ENCODE results near the gene VSX2.
"Not testable (repeated sequence)": the region's sequence is repeated elsewhere in the genome, so short reads cannot be mapped to it uniquely, and the experiment has no call there.

Gene VSX2

GRCh38 chr14:74263921-74264320 is 24.7 kb downstream of the VSX2 start:
- Mint-ChIP-seq H3K27ac (no peak overlapping the region), H3K4me1 (no peaks in the 10 kb centered on the region), H3K27me3 (peaks cover 14% of the 10 kb centered on the region), H3K4me3 (no peak overlapping the region), H3K9me3 (no peaks in the 10 kb centered on the region)
- ATAC-seq (no peak), DNase-seq (no peak)

- peak overlapping the region in 1 of 2 donors; percentile 31 for H3K27ac Mint-ChIP-seq
- no peak for ATAC-seq
- H3K9me3 Mint-ChIP-seq = no peaks in the 10 kb centered on the region
- DNase-seq = no peak
- no peak overlapping the region for H3K4me3 Mint-ChIP-seq
- H3K27me3 Mint-ChIP-seq = peaks cover 7% of the 10 kb centered on the region
- H3K4me1 Mint-ChIP-seq = no peaks in the 10 kb centered on the region
Measured at GRCh38 chr14:74265301-74265965, 26.2 kb downstream of the VSX2 start.

GRCh38 chr14:74267588-74267987 is 28.3 kb downstream of the VSX2 start:
- no peak overlapping the region for H3K27ac Mint-ChIP-seq
- no peak overlapping the region for H3K4me3 Mint-ChIP-seq
- H3K27me3 Mint-ChIP-seq = peaks cover 24% of the 10 kb centered on the region
- ATAC-seq = no peak
- no peak for DNase-seq
- no peaks in the 10 kb centered on the region for H3K9me3 Mint-ChIP-seq
- no peaks in the 10 kb centered on the region for H3K4me1 Mint-ChIP-seq

- peaks cover 24% of the 10 kb centered on the region for H3K27me3 Mint-ChIP-seq
- not testable (repeated sequence) for ATAC-seq, H3K9me3 Mint-ChIP-seq, H3K27ac Mint-ChIP-seq, H3K4me3 Mint-ChIP-seq, H3K4me1 Mint-ChIP-seq, DNase-seq
Measured at GRCh38 chr14:74270382-74271177, 31.3 kb downstream of the VSX2 start.

- ATAC-seq (no peak), DNase-seq (no peak)
- Mint-ChIP-seq H3K4me3 (no peak overlapping the region), H3K4me1 (peaks cover 11% of the 10 kb centered on the region), H3K9me3 (no peaks in the 10 kb centered on the region), H3K27me3 (peaks cover 24% of the 10 kb centered on the region), H3K27ac (no peak overlapping the region)
Measured at GRCh38 chr14:74271365-74271764, 32.1 kb downstream of the VSX2 start.

- ATAC-seq (peak; percentile 26), DNase-seq (no peak)
- no peaks in the 10 kb centered on the region for H3K9me3 Mint-ChIP-seq
- H3K4me3 Mint-ChIP-seq = no peak overlapping the region
- H3K4me1 Mint-ChIP-seq = peaks cover 11% of the 10 kb centered on the region
- peaks cover 17% of the 10 kb centered on the region for H3K27me3 Mint-ChIP-seq
- H3K27ac Mint-ChIP-seq = peak overlapping the region in 1 of 2 donors; percentile 15
Measured at GRCh38 chr14:74275241-74275841, 36.1 kb downstream of the VSX2 start.

- H3K9me3 Mint-ChIP-seq = peaks cover 0 to 7% of the 10 kb centered on the region in 2 donors
- no peaks in the 10 kb centered on the region for H3K27me3 Mint-ChIP-seq
- peaks cover 11% of the 10 kb centered on the region for H3K4me1 Mint-ChIP-seq
- no peak for ATAC-seq
- no peak for DNase-seq
- no peak overlapping the region for H3K27ac Mint-ChIP-seq
- no peak overlapping the region for H3K4me3 Mint-ChIP-seq
Measured at GRCh38 chr14:74278080-74278479, 38.8 kb downstream of the VSX2 start.

GRCh38 chr14:74281069-74281468 is 41.8 kb downstream of the VSX2 start:
- Mint-ChIP-seq H3K4me1 (peaks cover under 1% of the 10 kb centered on the region), H3K9me3 (peaks cover 0 to 7% of the 10 kb centered on the region in 2 donors), H3K4me3 (no peak overlapping the region), H3K27me3 (no peaks in the 10 kb centered on the region), H3K27ac (peak overlapping the region in 1 of 2 donors; percentile 66)
- DNase-seq (no peak), ATAC-seq (no peak)

- Mint-ChIP-seq H3K27ac (peak overlapping the region; percentile 52 to 67), H3K9me3 (no peaks in the 10 kb centered on the region), H3K4me1 (no peaks in the 10 kb centered on the region), H3K4me3 (no peak overlapping the region), H3K27me3 (no peaks in the 10 kb centered on the region)
- ATAC-seq (no peak), DNase-seq (no peak)
Measured at GRCh38 chr14:74286736-74287135, 47.5 kb downstream of the VSX2 start.

GRCh38 chr14:74289801-74290200 is 50.6 kb downstream of the VSX2 start:
- Mint-ChIP-seq H3K9me3 (no peaks in the 10 kb centered on the region), H3K27ac (no peak overlapping the region), H3K27me3 (no peaks in the 10 kb centered on the region), H3K4me1 (peaks cover 5% of the 10 kb centered on the region), H3K4me3 (no peak overlapping the region)
- no peak for ATAC-seq
- DNase-seq = no peak

GRCh38 chr14:74290415-74290814 is 51.2 kb downstream of the VSX2 start:
- no peak for ATAC-seq
- Mint-ChIP-seq H3K9me3 (no peaks in the 10 kb centered on the region), H3K27ac (no peak overlapping the region), H3K4me1 (peaks cover 5% of the 10 kb centered on the region), H3K4me3 (no peak overlapping the region), H3K27me3 (no peaks in the 10 kb centered on the region)
- DNase-seq = no peak

- Mint-ChIP-seq H3K9me3 (no peaks in the 10 kb centered on the region), H3K4me1 (peaks cover 5% of the 10 kb centered on the region)
Measured at GRCh38 chr14:74292061-74292460, 52.8 kb downstream of the VSX2 start.

GRCh38 chr14:74293606-74294005 is 54.4 kb downstream of the VSX2 start:
- ATAC-seq (no peak), DNase-seq (no peak)
- Mint-ChIP-seq H3K27ac (no peak overlapping the region), H3K9me3 (no peaks in the 10 kb centered on the region), H3K4me1 (peaks cover 15% of the 10 kb centered on the region), H3K4me3 (no peak overlapping the region), H3K27me3 (no peaks in the 10 kb centered on the region)

More at GRCh38 chr14:74292061-74292460, 52.8 kb downstream of the VSX2 start:
- Mint-ChIP-seq H3K27ac (no peak overlapping the region), H3K27me3 (no peaks in the 10 kb centered on the region), H3K4me3 (no peak overlapping the region)
- DNase-seq (no peak), ATAC-seq (no peak)

GRCh38 chr14:74296037-74296467 is 56.8 kb downstream of the VSX2 start:
- H3K4me1 Mint-ChIP-seq = peaks cover 28% of the 10 kb centered on the region
- H3K9me3 Mint-ChIP-seq = no peaks in the 10 kb centered on the region
- peak overlapping the region in 1 of 2 donors; percentile 43 for H3K27ac Mint-ChIP-seq
- H3K4me3 Mint-ChIP-seq = no peak overlapping the region
- ATAC-seq (no peak), DNase-seq (no peak)
- H3K27me3 Mint-ChIP-seq = no peaks in the 10 kb centered on the region

GRCh38 chr14:74297986-74298385 is 58.7 kb downstream of the VSX2 start:
- DNase-seq (no peak), ATAC-seq (no peak)
- no peak overlapping the region for H3K4me3 Mint-ChIP-seq
- peaks cover 34% of the 10 kb centered on the region for H3K4me1 Mint-ChIP-seq
- H3K9me3 Mint-ChIP-seq = no peaks in the 10 kb centered on the region
- peak overlapping the region in 1 of 2 donors; percentile 58 for H3K27ac Mint-ChIP-seq
- H3K27me3 Mint-ChIP-seq = no peaks in the 10 kb centered on the region

GRCh38 chr14:74299061-74299545 is 59.9 kb downstream of the VSX2 start:
- Mint-ChIP-seq H3K27ac (peak overlapping the region in 1 of 2 donors; percentile 72), H3K4me1 (peaks cover 40% of the 10 kb centered on the region), H3K9me3 (no peaks in the 10 kb centered on the region), H3K27me3 (no peaks in the 10 kb centered on the region), H3K4me3 (peak overlapping the region in 1 of 2 donors; percentile 26)
- no peak for ATAC-seq
- DNase-seq = no peak
